A673 (cell line): ENCODE measurements around the gene NLRP3.

Source experiments
- CTCF ChIP-seq: fragments of 300-800, 200-600 bp; sonication (generic); conservative IDR thresholded peaks from 2 replicates; pipeline ENCODE4 v1.5.1; 2017; ENCODE audit warnings: low read depth, mild to moderate bottlenecking, antibody characterized with exemption, low read length, moderate library complexity, mixed read lengths
- EZH2 ChIP-seq: fragments of 200-600 bp; sonication (generic); IDR thresholded peaks from 2 replicates; pipeline ENCODE4 v1.6.1; 2017; ENCODE audit warnings: borderline replicate concordance, low read depth, mild to moderate bottlenecking, mixed read lengths, antibody characterized with exemption, low read length; ENCODE audit not compliant: poor library complexity, severe bottlenecking

- TF ChIP-seq CTCF (no peak), EZH2 (no peak)
These were observed 1.9 kb downstream of the NLRP3 start for GRCh38 chr1:247417831-247418230.
